DMS153 treated with DMSO at 0.1 percent for 48 hours (cell line): ENCODE data around the gene MFRP.
A peak's percentile ranks its signal among the peaks of the same experiment; 100 is the strongest.

Experiments
- DNase-seq: peaks from one replicate; lab custom pipeline; 2025; ENCODE audit not compliant: unreplicated experiment; lab: John Stamatoyannopoulos, UW

The MFRP gene

DNA sequence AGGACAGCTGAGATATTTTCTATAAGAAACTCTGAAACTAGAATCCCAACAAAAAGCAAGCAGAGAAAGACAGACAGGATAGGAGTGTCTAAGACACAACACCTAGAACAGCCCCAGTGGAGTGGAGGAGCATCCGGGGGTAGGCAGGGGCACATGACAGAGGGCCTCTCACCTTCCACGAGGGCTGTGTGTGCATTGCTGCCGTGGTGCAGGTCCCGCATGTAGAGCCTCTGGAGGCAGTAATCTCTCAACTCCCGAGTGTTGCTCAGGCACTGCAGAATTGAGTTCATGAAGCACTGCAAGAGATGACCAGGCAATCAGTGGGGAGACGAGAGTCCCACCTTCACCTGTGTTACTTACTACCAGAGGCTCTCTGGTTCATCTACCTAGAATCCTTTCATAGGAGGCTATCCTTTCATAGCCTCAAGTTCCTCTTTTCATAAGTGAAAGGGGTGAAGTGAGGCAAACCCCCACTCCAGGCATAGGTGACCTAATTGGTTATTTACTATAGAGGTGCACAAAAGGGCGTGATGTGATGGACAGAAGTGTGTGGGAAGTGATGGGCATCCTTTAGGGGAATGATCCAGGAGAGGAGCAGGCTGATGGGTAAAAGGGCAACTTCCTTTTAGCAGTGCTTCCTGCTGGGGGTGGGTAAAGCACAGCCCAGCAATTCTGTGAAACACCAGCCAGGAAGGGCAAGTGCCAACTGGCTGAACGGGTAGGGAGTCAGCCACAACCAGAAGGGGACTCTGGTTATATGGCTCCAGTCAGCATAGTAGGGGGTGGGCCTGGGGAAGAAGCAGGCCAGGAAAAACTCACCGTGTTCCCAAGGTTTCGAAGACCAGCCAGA is 13.1 kb upstream of the MFRP start:
- no peak for DNase-seq

DNA sequence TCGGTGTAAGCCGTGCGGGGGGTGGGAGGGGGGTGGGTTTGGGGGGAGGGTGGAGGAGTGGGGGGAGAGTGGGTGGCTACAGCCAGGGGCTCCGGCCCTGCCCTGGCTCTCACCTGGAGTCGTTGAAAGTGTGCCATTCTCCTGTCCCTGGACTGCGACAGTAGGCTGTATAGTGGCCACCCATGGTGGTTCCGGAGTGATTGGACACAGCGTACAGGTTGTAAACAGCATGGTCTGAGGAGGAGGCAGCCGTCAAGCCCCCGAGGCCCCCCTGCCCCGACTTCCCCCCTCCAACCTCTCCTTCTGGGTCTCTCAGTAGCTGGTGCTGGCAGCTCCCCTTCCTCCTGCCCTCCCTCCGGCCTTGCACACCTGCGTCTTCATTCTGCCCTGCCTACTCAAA is 10.6 kb upstream of the MFRP start:
- no peak for DNase-seq

DNA sequence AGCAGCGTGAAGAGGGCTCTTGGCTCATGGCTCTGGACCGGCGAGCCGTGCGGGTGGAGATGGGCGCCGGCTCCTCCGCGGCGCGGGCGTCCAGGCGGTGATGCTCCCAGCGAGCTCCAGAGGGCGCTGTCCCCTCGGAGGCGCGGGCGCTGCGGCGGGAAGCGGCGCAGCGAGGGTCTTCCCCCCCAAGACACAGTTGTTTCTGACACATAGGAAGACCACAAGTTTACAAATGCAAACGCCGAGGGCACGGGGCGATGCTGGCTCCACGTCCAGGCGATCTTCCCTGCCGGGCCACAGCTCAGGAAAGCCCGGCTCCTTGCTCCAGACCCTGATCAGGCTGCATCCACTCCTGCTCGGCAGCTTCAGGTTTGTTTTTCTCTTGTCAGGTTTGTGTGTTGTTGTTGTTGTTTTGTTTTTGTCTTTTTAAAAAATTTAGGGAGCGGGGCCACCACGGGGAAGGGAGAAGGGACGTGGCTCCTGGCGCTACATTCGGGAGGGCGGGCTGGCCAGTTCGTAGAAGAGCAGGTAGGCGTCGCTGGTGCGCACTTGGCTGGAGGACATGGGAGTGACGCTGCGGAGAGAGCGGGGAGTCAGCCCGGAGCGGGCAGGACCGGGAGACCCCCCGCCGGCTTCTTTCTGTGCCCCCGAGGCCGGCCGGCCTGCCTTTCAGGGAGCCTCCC is 10.0 kb upstream of the MFRP start:
- DNase-seq: no peak

DNA sequence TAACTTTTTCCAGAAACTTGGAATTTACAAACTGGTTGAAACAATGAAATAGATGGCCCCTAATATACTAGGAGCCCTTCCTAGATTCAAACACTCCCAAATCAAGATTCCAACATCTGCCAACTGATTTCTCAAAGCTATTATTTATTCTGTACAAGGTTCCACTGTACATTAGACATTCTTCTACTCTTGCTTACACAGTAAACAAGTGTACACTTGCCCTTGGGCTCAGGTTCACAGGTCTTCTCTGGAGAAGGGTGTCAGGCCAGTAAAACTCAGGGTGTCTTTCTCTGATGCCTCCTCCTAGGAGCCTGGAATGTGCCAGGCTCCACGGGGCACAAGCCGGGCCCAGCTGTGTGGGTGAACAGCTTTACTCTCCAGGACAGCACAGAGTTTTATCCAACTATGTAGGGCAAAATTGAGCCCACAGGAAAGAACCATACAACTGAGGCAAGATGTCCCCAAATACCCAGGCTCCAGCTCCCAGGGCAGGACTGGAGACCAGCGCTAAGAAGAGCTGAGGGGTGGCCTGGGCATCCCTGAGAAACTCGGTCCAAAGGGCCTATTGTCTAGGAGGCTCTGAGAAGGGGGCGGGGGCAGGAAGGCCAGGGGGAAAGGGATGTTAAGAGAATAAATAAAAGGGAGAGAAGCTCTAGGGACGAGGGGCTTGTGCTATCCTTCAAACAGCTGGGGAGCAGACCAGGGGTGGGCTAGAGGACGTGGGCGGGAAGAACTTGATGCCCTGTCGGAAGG is 8.8 kb upstream of the MFRP start:
- no peak for DNase-seq

DNA sequence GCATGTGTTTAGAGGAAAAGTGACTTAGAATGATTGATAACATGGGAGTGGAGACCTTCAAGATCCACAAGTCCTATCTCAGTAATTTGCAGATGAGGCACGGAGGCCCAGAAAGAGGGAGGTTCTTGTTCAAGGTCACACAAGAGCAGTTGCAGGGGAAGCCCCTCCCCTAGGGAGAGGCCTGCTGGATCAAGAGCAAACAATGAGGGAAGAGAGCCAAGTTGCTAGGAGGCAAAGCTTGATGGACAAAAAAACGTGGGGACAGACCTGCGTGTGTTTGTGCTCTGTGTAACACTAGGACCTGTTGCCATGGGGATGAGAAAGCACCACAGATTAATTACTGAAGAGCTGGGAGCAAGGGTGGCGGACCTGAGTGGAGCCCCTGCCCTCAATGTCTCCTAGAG is 6.4 kb upstream of the MFRP start:
- peak; percentile 88 for DNase-seq

DNA sequence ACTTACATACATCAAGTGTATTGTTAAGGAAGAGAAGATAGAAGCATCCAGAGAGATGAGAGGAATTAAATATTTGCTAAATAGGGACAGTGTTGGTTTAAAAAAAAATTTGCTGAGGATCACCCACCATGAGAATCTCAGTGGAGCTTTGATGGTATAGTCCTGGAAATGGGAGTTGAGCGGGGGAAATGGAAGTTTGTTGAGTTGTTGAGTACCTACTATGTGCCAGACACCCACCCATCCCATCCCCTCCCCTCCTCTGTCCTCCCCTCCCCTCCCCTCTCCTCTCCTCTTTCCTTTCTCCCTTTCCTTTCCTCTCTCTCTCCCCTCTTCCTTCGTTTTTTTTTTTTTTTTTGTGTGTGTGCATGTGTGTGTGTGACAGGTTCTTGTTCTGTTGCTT is 4.7 kb upstream of the MFRP start:
- DNase-seq: no peak

DNA sequence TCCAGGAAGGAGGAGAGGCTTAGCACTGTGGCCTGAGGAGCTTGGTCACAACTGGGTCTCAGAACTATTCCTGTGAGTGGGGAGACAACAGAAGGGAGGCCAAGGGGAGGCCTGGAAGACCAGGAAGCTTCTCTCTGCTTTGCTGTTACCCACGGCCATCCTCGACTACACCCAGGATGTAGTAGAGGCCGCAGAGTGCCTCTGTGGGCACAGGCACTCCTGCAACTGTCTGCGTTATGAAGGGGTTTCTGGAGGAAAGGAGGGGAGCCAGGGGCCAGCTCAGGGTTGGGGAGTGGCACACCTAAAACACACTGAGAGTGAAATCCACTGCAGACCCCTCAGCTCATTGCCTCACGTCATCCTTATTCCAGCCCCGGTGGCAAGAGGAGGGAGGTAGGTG is 3.8 kb upstream of the MFRP start:
- DNase-seq: no peak

DNA sequence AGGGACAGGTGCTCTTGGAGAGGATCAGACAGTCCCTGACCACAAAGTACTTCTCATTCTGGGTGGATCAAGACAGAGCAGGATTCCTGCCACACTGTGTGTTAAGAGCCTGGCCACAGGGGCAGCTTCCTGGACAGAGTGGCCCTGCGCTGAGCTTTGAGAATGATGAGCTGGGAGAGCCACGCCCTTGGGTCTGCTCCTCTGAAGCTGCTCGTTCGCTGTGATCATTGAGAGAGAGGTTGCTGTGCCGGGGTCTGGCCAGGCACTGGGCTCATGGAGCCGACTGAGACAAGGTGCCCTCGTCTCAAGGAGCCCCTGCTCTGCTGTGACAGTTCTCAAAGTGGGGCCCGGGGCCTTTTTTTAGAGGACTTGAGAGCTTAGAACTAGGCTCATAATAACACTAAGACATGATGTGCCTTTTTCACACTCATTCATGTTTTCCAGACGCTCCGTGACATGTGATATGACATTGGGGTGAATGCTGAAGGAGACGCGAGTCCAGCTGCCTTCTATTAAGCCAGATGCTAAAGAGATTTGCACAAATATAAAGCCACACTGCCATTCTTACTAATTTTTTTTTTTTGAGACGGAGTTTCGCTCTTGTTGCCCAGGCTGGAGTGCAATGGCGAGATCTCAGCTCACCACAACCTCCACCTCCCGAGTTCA is 1.6 kb upstream of the MFRP start:
- no peak for DNase-seq

DNA sequence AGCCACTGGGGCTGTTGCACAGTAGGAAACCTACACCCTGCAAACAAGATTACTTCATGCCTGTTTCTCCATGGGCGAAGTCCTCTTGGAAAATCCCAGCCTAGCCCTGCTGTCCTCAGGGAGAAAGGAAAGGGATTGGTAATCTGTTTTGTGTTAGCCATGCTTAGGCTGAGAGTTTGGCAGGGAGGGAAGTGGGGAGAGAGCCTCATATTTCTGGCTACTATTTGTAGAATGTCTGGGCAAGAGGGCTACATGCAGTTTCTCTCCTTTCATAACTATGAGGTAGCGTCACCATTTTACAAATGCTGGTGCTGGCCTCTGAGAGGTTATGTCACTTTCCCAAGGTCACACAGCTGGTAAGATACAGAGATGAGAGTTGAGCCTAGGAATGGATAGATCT is 737 bp upstream of the MFRP start:
- DNase-seq: no peak

DNA sequence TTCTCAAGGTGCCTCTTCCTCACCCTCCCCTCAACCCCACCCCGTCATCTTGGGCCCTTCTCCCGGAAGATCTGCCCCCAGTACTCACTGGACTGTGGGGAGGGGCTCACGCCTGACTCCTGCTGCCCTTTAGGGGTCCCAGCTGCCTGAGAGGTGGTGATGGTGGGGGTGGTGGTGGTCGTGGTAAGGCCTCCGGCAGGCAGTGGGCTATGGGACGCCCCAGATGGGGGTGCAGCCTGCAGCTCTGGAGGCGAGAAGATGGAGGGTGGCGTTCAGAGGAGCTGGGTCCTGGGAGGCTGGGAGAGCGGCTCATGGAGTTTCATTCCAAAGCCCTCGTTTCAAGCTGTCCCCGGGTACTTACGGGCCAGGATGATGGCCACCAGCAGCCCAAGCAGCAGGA is 820 bp downstream of the MFRP start:
- DNase-seq: no peak

DNA sequence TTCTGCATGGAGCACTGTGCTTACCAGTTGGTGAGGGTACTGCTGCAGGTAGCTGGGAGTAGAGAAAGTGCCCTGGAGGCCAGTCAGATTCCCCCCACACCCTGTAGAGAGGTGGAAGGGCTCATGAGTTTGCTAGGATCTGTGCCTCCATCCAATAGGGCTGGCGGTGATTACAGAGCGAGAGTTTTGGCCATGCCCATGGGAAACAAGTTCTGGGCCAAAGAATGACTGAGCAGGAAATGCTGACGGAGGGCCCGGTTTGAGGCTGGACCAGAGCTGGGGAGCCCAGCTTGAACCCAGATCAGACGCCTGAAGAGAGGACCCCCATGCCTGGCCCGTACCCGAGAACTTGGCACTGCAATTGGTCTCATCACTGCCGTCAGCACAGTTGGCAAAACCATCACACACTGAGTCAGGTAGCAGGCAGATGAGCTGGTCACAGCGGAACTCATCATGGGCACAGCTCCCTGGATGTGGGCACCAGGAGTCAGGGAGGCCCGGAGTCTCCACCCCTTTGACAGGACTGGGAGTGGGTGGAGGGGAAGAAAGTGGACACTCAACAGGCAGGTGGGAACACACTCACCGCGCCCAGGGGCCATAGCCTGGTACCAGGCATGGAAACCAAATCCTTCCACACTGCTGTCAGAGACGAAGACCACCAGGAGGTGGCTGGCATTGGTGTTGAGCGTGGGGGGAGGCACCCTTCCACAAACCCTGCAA is 2.1 kb downstream of the MFRP start:
- no peak for DNase-seq

DNA sequence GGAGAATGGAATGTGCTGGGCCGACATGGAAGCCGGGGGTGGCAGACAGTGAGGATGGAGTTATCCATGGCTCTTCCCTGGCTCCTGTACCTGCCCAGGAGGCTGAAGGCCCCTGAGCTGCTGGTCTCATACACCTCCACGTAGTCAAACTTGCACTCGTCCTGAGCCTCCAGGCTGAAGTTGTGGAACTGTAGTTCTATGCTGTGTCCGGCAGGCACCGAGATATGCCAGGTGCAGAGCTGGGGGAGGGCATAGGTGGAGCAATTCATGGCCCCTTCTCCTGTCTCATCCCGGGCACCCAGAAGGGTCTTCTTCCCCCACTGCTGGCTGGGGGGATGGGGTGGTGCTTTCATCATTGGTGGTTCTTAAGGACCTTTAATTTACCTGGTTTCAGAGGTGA is 2.8 kb downstream of the MFRP start:
- no peak for DNase-seq

DNA sequence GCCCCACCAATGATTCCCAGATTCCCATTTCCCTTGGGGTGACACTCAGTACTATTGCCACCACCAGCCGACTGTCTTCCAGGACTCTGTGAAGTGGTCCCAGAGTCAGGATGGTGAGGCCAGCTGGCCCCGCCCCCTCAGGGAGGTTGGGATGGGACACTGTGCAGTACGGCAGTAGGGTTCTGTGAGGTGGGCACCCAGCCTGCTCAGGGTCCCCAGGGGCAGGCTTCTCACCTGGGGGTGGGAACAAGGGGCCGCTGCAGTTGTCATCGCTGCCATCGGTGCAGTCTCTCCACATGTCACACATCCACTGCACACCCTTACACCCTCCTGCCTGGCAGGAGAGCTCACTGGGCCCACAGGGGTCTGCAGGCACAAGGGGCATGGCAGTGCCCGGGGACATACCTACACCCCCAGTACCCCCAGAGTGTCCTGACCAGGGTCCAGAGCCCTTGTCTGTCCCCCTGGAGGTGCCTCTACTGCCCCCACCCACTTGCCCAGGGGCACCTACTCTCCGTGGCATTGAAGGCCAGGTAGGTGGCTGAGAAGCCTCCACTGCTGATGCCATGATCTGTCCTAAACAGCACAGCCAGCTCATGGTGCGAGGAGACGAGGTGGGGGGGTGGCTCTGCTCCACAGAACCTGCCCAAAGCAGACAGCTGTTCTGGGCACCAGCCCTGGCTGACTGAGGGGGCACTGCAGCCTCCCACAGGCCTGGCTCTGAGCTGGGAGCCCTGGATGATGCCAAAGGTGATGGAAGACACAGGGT is 4.0 kb downstream of the MFRP start:
- DNase-seq: no peak

DNA sequence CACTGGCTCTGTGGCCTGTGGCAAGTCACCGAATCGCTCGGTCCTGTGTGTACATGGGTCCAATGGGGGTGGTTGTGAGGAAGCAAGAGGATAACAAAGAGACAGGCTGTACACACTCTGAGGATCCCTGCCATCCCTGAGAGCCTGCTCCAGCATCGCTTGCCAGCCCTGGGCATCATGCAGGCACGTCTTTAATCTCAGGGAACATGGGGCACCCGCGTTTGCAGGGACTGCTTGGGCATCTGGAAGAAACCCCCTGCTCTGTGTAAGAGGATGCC is 4.5 kb downstream of the MFRP start:
- DNase-seq: no peak

DNA sequence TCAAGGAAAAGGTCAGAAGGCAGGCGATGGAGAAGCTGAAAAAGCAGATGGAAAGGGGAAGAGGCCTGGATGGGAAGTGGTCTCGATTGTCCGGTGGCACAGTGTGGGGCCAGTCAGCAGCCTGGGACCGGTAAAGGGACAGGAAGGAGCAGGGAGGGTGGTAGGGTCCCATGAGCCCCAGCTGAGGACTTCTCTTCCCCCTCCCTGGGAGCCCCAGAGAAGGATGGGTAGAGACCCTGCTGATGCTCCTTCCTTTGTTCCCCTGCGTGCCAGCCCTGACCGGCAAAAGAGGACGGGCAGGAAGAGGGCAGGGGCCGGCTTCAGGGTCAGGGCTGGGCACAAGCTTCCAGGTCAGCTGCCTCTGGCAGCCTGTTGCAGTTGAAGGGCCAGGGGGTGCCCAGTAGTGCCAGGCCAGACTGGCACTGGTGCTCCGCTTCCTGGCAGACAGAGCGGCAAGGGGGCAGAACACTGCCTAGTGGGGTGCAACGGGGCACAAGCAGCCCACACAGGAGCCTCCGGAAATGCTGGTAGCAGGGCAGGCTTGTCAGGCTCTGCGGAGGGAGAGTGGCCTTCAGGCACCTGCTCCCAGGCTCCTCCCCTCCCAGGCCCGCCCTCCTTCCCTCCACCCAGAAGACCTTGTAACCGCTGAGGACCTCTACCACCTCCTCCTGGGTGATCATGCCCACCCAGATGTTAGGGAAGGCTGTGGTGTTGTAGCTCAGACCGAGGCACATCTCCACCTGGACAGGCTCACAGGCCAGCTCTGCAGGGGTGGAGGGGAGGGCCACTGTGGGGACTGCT is 5.1 kb downstream of the MFRP start:
- DNase-seq: no peak

DNA sequence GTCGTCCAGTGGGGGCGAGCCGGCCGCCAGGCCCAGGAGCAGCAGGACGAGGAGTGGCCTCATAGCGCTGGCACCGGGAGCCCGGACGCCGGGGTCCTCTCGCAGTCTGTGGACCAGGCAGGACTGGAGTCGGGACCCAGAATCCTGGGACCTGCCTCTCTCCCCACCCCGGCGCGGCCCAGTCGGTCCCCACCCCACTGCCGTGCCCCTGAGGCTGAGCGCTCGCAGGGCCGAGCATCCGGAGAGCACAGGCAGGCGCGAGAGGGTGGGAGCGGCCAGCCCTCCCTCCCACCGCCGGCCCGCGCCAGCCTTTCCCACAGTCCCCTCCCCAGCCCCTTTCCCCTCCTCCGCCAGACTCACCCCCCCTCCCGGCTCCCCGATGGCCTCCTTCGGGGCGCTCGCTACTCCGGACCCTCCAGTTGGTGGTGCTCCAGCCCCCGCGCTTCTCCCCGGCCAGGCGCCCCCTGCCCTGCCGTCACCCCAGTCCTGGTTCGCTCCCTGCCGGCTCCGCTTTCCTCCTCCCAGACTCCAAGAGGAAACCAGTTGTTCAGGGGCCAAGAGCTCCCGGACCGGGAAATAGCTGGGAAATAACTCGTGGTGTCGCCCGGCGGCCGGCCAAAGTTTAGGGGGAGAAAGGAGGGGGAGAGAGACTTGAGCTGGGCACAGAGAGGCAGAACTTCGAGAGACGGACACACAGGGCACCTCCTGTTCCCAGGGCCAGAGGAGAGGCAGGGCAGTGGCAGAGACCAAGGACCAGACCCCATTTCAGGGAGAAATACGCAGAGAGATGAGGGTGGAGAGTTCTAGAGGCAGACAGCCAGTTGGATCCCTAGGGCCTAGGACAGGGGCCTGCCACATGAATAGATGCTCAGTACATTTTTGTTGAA is 5.9 kb downstream of the MFRP start, which contains the start of gene C1QTNF5:
Gene C1QTNF5 (minus strand): TSS at position 549 of the 887 bp plus-strand sequence. CDS start 486 bp downstream, at position 63.
- no peak for DNase-seq

DNA sequence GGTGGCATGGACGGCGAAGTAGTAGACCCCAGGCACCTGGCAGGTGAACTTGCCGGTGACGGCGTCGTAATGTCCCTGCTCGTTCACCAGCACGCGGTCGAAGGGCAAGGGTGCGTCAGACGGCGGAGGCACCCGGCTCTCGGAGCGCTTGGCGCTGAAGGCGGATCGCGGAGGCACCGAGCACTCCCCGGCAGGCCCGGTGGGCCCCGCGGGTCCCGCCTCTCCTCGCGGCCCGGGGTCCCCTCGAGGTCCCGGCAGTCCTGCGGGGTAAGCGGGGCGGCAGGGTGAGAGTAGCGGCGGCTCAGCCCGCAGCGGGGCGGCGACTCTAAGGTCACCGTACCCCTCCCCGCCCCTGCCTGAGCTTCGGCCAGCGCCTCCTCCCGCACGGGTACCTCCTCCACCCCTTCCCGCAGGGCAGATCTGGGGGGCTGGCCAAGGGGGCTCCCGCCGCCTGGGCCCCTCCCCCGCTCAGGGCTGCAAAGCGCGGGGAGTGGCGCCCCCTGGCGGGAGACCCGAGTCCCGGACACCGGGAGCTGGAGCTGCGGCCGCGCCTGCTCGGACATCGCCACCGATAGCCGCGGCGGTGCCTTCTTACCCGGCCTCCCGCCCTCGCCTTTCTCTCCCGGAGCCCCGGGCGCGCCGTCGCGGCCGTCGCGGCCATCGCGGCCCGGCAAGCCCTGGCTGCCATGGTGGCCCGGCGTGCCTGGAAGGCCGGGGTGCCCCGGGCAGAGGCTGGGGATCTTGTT is 6.7 kb downstream of the MFRP start:
- no peak for DNase-seq
